Measurements from ENCODE around the gene HS1BP3. TPM values are rescaled to one million over a fixed set of nuclear protein-coding genes. Genes with fewer than 3 reads are reported as not detected.

The HS1BP3 gene
- total RNA-seq, 1 donor from 2014 or later, result 16.5 TPM

GRCh38 chr2:20645761-20646160 is 5.1 kb downstream of the HS1BP3 start:
- Mint-ChIP-seq H3K27me3 (peaks cover 7% of the 10 kb centered on the region), H3K4me3 (ENCODE audit: low read depth) (no peak overlapping the region), H3K36me3 (ENCODE audit: insufficient read depth) (peaks cover 11% of the 10 kb centered on the region), H3K9me3 (ENCODE audit: low read depth) (no peaks in the 10 kb centered on the region), H3K27ac (no peak overlapping the region), H3K4me1 (ENCODE audit: low read depth) (peaks cover 3% of the 10 kb centered on the region)
- no peak for DNase-seq (ENCODE audit: low spot score, unreplicated experiment)
- TF ChIP-seq CTCF (IDR thresholded peaks at IDR 0.05; ENCODE audit: unreplicated experiment), result no peak

- no peak for TF ChIP-seq CTCF (IDR thresholded peaks at IDR 0.05; ENCODE audit: unreplicated experiment)
- peaks cover 11% of the 10 kb centered on the region for H3K36me3 Mint-ChIP-seq (ENCODE audit: insufficient read depth)
- no peak for DNase-seq (ENCODE audit: low spot score, unreplicated experiment)
- H3K4me3 Mint-ChIP-seq (ENCODE audit: low read depth), result no peak overlapping the region
- no peak overlapping the region for H3K27ac Mint-ChIP-seq
- no peaks in the 10 kb centered on the region for H3K9me3 Mint-ChIP-seq (ENCODE audit: low read depth)
- H3K27me3 Mint-ChIP-seq, result peaks cover 5% of the 10 kb centered on the region
- peaks cover under 1% of the 10 kb centered on the region for H3K4me1 Mint-ChIP-seq (ENCODE audit: low read depth)
Observed at GRCh38 chr2:20645301-20645701, 5.6 kb downstream of the HS1BP3 start.

- H3K4me3 Mint-ChIP-seq (ENCODE audit: low read depth), result no peak overlapping the region
- peaks cover 11% of the 10 kb centered on the region for H3K36me3 Mint-ChIP-seq (ENCODE audit: insufficient read depth)
- no peaks in the 10 kb centered on the region for H3K27me3 Mint-ChIP-seq
- no peak for TF ChIP-seq CTCF (IDR thresholded peaks at IDR 0.05; ENCODE audit: unreplicated experiment)
- peak overlapping the region; percentile 22 for H3K27ac Mint-ChIP-seq
- no peak for DNase-seq (ENCODE audit: low spot score, unreplicated experiment)
- H3K4me1 Mint-ChIP-seq (ENCODE audit: low read depth), result no peaks in the 10 kb centered on the region
- H3K9me3 Mint-ChIP-seq (ENCODE audit: low read depth), result no peaks in the 10 kb centered on the region
Observed at GRCh38 chr2:20643826-20644225, 7.1 kb downstream of the HS1BP3 start.

GRCh38 chr2:20643060-20643459 is 7.8 kb downstream of the HS1BP3 start:
- Mint-ChIP-seq H3K36me3 (ENCODE audit: insufficient read depth) (peaks cover 11% of the 10 kb centered on the region), H3K4me1 (ENCODE audit: low read depth) (no peaks in the 10 kb centered on the region), H3K27ac (no peak overlapping the region), H3K9me3 (ENCODE audit: low read depth) (no peaks in the 10 kb centered on the region), H3K4me3 (ENCODE audit: low read depth) (no peak overlapping the region), H3K27me3 (no peaks in the 10 kb centered on the region)
- no peak for TF ChIP-seq CTCF (IDR thresholded peaks at IDR 0.05; ENCODE audit: unreplicated experiment)
- DNase-seq (ENCODE audit: low spot score, unreplicated experiment), result no peak

- H3K4me3 Mint-ChIP-seq (ENCODE audit: low read depth), result no peak overlapping the region
- H3K9me3 Mint-ChIP-seq (ENCODE audit: low read depth), result no peaks in the 10 kb centered on the region
Observed at GRCh38 chr2:20642055-20642971, 8.6 kb downstream of the HS1BP3 start.

More at GRCh38 chr2:20642055-20642971, 8.6 kb downstream of the HS1BP3 start:
- Mint-ChIP-seq H3K27ac (no peak overlapping the region), H3K27me3 (no peaks in the 10 kb centered on the region), H3K4me1 (ENCODE audit: low read depth) (no peaks in the 10 kb centered on the region), H3K36me3 (ENCODE audit: insufficient read depth) (peaks cover 11% of the 10 kb centered on the region)
- peak; percentile 96 for TF ChIP-seq CTCF (IDR thresholded peaks at IDR 0.05; ENCODE audit: unreplicated experiment)
- DNase-seq (ENCODE audit: low spot score, unreplicated experiment), result peak; percentile 75
